Dedifferentiated amniotic fluid mesenchymal stem cell (primary cell): ENCODE results near the gene TXNL4A.

Experiments
- DNase-seq: peaks from one replicate; pipeline ENCODE4 v3.0.0-alpha.2; 2016; ENCODE audit errors: extremely low spot score

The TXNL4A gene

DNA sequence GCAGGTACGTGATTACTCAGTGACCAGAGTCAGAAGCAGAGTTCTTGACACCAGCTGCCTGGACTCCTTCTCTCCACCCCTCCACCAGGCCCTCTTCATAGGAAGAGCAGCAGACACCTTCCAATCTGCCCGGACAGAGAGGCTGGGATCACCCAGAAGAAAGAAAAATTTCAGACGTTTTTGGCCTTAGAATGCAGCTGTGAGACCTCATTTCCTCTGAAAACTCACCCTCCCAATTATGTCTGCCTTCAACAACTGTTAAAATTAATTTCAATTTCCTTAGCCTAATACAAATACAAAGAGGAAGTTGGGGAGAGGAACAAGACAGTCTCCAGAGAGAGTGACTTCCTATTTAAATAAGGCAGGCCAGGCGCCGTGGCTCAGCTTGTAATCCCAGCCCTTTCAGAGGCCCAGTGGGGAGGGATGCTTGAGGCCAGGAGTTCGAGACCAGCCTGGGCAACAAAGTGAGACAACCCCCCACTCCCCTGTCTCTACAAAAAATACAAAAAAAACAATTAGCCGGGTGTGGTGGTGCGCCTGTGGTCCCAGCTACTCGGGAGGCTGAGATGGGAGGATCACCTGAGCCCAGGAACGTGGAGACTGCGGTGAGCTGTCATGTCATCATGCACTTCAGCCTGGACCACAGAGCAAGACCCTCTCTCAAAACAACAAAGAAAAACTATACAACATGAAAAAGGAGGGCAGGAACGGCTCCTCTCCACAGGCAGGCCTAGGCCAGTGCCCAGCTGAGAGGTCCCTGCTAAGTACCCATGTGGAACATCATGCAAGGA is 38.5 kb downstream of the TXNL4A start:
- no peak for DNase-seq

DNA sequence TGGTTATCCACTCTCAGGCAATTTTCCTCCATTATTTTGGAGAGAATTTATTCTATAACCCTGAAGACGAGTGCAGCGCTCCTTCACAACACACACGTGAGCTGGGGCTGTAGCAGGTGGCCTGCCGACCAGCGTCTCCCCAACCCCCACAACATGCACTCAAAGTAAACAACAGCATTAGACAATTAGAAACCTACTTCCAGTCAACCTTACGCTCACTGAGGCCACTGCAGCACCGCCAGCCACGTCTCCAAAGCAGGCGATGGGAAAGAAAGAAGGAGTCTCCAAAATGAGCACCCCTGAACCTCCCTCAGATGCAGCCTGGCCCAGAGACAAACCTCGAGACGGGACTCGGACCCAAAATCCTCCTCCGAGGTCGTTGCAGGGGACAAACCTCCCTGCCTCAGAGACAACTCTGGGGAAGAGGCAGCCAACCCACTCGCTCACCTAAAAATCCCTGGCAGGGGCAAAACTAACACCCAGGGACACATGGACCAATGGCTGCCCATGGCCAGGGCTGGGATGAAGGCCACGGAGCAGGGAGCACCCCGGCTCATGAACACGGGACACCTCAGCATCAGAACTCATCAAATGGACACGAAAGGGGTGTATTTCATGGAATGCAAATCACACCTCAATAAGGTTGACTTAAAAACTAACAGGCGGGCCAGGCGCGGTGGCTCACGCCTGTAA is 39.5 kb downstream of the TXNL4A start:
- DNase-seq, result no peak

DNA sequence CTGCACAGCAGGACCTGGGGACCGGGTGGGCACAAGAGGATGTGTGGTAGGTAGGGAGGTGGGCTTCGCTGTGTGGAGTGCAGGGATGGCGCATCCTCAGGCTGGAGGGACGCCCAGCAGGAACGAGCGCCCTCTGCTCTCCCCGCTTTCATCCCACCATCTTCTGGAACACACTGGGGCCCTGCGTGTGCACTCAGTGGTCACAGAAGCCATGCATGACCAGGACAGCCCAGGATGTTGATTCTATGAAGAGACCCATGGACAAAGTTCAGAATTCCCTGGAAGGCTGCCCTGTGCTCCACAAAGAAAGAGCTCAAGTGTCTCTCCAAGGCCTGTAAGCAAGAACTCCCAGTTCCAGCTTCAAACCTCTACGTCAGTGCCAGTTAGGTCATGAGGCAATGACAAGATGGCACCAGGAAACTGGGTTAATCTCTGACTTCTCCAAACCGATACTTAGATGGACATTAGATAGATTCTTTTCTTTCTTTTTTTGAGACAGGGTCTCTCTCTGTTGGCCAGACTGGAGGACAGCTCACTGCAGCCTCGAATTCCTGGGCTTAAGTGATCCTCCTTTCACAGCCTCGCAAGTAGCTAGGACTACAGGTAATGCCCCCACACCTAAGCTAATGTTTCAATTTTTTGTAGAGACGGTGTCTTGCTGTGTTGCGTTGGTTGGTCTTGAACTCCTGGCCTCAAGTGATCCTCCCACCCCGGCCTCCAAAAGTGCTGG is 40.3 kb downstream of the TXNL4A start:
- no peak for DNase-seq

DNA sequence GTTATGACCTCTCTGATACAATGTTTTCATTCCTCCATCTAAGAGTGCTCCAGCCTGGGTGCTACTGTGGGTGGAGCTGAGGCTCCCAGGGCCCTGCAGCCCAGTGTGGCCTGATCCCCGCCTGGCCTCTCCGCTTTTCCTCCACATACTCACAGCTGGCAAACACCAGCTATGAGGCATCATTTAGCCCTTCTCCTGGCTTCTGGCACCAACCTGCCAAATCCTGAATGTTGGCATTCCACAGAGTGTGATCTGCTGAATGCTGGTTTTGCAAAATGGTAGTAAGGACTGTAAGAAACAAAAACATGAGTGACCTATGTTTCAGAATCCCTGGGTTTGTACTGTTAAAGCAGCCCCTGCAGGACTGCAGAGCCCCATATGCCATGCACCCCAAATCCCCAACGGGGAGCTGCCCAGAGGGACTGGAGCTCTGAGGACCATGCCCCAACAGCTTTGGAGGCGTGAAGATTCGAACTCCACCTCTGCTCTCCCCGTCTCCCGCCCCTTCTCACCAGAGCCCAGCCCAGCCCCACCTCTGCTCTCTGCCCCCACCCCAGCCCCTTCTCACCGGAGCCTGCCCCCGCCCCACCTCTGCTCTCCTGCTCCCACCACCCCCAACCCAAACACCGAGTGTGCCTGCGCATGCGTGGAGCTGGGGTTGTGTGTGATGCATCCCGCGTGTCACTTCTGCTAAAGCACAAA is 41.2 kb downstream of the TXNL4A start:
- DNase-seq, result no peak

DNA sequence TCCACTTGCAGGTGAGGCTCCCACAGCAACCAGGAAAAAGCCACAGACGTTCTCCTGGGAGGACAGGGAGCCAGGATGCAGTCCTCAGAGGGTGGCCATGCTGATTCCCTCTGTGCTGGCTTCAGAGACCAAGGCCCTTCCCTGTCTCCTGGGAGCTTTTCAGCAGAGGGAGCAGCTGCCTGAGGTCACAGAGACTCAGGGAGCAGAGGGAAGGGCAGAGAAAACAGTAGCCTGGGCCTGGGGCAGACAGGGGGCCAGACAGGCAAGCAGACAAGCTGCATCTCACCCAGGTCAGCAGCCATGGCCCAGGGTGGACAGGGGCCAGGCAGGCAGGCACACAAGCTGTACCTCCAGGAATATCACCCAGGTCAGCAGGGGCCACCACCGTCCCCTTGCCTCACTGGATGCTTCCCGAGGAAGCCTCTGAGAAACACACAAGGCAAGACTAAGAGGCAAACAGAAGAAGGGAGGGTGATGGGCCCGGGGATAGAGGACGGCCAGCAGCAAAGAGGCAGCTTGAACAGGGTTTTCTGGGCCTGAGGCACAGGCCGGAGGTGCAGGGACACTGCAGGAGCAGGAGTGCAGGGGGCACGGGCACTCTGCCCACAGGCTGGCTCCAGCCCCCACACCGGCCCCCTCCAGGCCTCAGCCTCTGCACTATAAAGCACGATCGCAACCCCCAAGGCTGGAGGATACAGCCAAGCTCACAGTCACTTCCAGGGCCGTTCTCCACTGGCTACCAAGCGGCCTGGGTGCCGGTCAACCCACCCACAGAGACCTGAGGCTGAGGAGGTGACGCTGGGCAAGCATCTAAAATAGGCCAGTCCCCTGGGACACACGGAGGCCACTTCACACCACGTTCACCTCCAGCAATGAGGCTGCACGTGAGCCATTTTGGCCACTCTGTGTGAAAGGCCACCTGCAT is 43.0 kb downstream of the TXNL4A start:
- no peak for DNase-seq

DNA sequence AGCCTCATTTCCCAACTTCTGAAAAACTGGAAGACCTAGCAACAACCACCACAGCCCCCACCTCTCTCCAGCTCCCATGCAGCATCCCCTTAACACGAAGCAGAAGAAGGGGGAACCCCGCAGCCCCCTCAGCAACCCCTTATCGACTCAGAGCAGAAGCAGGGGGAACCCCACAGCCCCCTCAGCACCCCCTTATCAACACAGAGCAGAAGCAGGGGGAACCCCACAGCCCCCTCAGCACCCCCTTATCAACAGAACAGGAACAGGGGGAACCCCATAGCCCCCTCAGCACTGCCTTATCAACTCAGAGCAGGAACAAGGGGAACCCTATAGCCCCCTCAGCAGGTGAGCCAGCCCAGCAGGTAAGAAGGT is 43.6 kb downstream of the TXNL4A start:
- DNase-seq, result no peak

DNA sequence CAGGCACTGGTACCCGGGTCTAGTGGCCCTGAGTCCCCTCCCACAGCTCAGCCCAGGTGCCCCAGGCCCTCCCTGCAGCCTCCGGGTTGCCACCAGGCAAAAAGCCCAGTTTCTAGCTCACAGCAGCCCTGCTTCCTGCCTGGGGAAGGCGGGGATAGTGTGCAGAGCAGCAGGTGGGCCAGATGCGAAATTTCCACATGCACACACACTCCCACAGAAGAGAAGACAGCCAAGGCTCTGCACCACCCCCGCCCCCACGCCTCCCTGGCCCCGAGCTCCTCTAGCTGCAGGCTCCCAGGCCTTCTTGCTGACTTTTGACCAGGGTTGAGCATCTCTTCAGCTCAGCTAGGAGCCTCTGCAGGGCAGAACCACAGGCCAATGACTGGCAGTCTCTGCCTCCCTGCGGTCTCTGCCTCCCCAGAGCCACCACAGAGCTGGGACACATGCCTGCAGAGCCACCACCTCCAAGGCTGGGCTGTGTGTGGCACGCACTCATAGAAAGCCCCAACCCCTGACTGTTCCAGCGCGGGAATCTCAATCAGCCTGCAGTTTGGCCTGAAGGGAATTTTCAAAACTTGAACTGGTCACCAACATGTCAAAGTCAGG is 44.1 kb downstream of the TXNL4A start:
- no peak for DNase-seq

DNA sequence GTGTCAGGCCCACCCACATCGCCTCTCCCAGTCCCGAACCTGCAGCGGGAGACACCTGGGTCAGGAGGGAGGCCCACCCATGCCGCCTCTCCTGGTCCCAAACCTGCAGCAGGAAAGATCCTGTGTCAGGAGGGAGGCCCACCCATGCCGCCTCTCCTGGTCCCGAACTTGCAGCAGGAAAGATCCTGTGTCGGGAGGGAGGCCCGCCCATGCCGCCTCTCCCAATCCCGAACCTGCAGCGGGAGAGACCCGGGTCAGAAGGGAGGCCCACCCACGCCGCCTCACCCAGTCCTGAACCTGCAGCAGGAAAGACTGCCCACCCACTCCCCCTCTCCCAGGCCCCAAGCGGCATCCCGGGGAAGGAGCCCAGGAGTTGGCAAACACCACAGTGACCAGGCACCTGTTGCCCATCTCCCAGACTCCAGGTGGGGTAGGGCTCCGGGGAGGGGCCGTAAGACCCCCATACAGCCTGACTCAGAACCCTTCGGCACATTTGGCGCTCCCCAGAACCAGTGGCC is 44.7 kb downstream of the TXNL4A start:
- no peak for DNase-seq

DNA sequence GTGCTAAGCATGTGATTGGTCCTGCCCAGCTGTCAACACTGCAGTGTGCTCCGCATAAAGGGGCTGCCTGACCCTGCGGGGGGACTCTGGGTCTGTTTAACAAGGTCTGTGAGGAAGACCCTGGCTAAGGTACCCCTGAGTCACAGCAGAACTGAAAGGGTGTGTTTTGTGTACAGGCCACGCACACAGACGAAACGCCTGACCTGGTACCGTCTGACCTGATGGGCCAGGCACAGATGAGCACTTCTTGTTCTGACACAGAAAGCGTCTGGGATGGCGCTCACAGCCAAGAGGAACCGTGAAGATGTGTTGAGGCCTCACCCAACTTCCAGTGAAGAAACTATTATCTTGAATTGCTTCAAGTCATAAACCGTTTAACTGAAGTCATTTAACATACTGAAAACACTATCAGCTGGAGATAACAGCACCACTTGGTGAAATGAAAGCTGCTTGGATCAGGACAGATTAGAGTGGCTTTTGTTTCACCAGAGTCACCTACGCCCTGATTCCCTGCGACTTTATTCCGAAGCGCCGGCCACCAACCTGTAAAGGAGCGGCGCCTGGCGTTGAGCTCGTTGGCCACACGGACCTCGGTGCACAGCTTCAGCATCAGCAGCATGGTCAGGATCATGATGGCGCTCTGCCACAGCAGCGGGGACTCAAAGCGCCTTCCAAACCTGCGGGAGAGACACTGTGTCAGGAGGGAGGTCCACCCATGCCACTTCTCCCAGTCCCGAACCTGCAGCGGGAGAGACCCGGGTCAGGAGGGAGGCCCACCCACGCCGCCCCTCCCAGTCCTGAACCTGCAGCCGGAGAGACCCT is 45.4 kb downstream of the TXNL4A start:
- DNase-seq, result no peak

DNA sequence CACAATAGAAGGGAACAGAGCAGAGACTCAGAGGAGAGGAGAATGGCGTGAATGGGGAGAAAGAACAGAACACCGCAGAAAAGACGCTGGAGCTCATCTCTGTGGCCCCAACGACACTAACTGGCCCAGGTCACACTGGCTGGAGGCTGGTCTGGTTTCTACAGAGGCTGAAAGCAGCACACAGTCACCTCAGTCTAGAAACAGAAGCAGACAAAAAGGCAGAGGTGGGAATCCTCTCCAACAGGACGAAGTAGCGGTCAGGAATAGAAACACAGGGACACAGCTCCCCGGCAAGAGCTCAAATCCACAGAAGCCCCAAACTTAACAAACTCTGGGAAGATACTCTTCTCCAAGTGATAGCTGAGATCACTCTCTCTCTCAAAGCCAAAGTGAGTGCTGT is 46.2 kb downstream of the TXNL4A start:
- DNase-seq, result no peak

DNA sequence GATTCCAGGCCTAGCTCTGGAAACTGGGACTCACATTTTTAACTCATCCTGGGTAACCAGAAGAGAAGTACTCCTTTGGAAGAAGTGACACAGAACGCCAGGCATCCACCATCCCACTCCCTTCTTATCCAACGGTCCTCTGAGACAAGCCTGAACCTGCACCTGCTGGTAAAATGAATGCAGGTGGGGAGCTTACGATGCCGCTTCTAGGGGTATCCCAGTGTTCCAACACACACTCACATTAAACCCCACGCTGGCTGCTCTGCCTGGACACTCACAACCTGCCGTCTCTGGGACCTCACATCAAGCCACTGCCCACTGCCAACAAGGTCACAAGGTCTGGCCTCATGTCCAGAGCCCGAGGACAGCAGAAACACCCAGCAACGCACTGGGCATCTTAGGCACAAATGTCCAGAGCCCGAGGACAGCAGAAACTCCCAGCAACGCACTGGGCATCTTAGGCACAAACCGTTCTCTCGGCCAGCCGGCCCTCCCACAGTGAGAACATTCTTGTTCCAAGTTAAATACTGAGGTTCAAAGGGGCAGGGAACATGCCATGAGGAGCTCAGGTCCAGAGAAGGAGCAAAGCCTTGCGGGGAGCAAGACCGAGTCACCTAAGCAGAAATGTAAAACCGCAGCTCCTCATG is 46.8 kb downstream of the TXNL4A start:
- no peak for DNase-seq

DNA sequence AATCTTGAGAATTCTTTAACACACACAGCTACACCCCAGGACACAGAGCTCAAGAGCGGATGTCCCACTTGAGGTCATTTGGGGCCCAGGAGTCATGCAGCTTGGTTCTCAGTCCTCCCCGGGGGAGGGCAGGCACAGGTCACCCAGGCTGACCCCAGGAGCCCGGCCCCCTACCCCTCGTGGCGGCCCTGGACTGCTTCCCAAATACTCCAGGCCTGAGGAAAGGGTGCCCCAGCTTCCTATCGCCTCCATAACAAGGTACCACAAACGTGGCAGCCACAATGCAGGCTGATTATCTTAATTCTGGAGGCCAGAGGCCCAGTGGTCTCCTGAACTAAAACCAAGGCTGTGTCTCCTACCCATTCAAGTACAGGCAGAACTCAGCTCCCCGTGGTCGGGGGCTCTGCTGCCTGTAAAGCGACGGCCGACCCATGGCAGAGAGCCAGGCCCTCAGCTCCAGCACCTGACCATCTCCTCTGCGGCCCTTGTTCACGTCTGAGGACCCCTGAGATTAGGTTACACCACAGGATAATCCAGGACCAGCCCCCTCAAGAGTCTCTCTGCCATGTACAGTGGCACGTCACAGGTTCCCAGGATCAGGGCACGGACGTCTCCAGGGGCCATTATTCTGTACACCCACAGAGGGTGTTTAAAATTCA is 47.4 kb downstream of the TXNL4A start:
- no peak for DNase-seq

DNA sequence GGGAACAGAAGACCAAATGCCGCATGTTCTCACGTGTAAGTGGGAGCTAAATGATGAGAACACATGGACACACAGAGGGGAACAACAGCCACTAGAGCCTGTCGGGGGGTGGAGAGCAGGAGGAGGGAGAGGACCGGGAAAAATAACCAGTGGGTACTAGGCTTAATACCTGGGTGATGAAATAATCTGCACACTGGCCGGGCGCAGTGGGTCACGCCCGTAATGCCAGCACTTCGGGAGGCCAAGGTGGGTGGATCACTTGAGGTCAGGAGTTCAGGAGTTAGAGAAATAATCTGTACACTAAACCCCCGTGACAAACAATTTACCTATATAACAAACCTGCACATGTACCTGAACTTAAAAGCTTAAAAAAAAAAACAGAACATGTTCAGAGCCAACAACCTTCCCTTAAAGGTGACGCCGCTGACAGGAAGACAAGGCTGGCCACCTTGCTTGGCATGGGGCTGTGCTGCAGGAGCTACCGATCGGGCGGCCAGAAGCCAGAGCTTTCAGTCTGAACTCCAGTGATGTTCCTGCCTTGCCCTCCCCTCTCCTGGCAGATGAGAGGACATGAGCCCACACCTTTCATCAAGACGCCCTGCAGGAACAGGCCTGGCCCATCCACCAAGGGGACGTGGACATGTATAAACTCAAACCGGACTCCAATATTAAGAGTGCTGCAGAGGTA is 48.1 kb downstream of the TXNL4A start:
- no peak for DNase-seq

DNA sequence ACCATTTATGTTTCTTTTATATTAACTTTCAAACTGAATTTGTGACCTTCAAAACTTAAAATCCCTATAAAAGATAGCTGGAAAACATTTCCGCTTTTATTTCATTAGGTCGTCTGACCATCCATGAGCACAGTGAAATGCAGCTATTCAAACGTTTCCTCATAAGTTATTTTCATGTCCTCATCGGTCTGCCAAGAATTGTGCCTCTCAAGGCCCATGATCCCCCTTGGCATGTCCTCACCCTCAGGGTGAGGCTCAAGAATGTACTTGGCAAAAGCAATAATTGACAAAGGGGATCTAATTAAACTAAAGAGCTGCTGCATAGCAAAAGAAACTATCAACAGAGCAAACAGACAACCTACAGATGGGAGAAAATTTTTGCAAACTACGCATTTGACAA is 49.3 kb downstream of the TXNL4A start:
- no peak for DNase-seq

DNA sequence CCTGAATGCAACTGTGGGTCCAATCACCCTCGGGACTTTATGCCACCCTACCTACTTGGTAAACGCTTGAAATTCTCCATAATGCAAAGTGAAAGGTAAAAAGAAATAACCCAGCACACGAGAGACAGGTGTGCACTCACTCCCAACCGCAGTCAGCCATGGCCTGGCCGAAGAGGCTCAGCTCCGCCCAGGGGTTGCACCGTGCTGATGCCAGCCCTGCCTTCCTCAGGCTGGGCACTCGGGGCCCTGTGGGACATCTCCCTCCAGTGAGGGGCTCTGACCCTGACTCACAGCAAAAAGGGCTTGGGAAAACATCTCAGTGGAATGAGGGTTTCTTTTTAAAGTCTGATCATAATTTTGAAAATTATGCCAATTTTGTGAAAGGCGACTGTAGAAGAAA is 50.2 kb downstream of the TXNL4A start:
- DNase-seq, result no peak

DNA sequence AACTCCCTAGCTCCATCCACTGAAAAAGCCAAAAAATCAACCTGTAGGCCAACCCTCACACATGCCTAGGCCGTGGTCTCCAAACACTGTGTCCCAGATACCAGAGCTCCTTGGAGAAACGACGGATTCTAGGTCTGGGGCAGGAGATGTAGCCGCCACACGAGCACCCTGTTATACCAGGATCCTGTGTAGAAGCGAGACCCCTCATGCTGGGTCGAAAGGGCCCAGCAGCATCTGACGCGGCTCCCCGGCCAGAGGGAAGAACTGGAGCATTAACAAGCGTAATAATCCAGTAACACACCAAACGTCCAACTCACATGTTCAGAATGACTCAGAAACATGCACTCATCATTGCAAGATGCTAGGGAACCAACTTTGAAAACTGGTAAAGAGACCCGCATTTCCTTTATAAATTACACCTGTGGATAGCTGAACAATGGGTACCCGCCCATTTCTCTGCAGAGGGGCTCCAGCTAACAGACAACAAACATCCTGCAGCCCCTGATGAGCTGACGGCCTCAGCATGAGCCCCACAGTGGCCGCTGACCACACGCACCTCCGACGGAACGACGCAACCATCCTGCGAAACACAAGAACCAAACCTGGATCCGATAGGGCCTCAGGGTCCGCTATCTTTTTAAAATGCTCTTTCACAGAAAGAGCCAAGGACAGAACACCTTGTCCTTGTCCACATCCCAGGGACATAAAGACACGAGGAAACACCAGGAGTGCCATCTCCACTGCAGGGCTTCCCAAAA is 51.1 kb downstream of the TXNL4A start:
- DNase-seq, result no peak

DNA sequence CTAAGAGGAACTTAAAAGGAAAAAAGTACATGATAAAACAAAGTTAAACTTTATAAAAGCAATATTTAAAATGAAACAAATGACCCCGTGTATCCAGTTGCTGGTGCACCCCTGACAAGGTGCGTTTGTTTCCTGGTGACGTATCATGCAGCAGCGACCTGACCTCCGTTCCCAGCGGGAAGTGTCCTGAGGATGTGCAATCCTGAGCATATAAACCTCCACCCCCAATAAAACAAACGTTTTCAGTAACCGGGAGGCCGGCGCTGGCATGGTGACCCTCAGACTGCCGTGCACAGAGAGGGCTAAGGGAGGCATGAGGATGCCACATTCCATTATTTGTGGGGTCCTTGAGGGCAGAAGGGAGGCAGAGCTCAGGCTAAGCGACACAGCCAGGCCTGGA is 51.7 kb downstream of the TXNL4A start:
- no peak for DNase-seq
